K562 (cell line): Measurements from ENCODE around the gene IKZF4. TPM values are rescaled to one million over a fixed set of nuclear protein-coding genes. Genes with fewer than 3 reads are reported as not detected.

ENCODE experiments used
- ARID1B ChIP-seq: fragments of 450-650 bp; IDR thresholded peaks from 2 replicates; pipeline ENCODE4 v1.6.1; 2016; ENCODE audit warnings: antibody characterized with exemption, mild to moderate bottlenecking, inconsistent platforms
- CBX1 ChIP-seq: sonication (generic); IDR thresholded peaks from 2 replicates; pipeline ENCODE4 v1.6.1; 2016; ENCODE audit warnings: antibody characterized with exemption, low read depth, mild to moderate bottlenecking
- CREB1 ChIP-seq, 2 experiments: sonication (generic) in 1 of 2; formaldehyde crosslinking in 1 of 2; IDR thresholded peaks; 2 replicates each; pipeline versions ENCODE4 v1.6.1 to v1.8.0; 2012 to 2022; ENCODE audit warnings: inconsistent platforms in 1 of 2, mild to moderate bottlenecking in 1 of 2, missing genetic modification reagents in 1 of 2, moderate library complexity in 1 of 2
- CREBBP ChIP-seq: IDR thresholded peaks from one replicate; pipeline ENCODE4 v1.6.1; 2012; ENCODE audit warnings: low read depth, mild to moderate bottlenecking, control low read depth, inconsistent platforms, low read length
- CTBP1 ChIP-seq: fragments of 450-650 bp; IDR thresholded peaks from 2 replicates; pipeline ENCODE4 v1.6.1; 2016; ENCODE audit warnings: borderline replicate concordance
- HDGF ChIP-seq: fragments of 450-650 bp; IDR thresholded peaks from 2 replicates; pipeline ENCODE4 v1.6.1; 2016
- HMG20A ChIP-seq: fragments of 450-650 bp; formaldehyde crosslinking; conservative IDR thresholded peaks from 2 replicates; pipeline ENCODE4 v1.4.0; 2020; ENCODE audit warnings: mild to moderate bottlenecking, mixed read lengths
- ILK ChIP-seq: fragments of 450-650 bp; IDR thresholded peaks from 2 replicates; pipeline ENCODE4 v1.6.1; 2016; ENCODE audit warnings: missing genetic modification characterization, low read depth, mild to moderate bottlenecking, missing compliant biosample characterization, moderate library complexity, borderline replicate concordance
- KAT2B ChIP-seq: IDR thresholded peaks from one replicate; pipeline ENCODE4 v1.6.1; 2012; ENCODE audit warnings: low read depth, mild to moderate bottlenecking, control low read depth, inconsistent platforms, low read length, moderate library complexity
- MAFF ChIP-seq: IDR thresholded peaks from 2 replicates; pipeline ENCODE4 v1.6.1; 2012; ENCODE audit warnings: low read length, improper control_type of control experiment
- MTA3 ChIP-seq: fragments of 450-650 bp; formaldehyde crosslinking; IDR thresholded peaks from 2 replicates; pipeline ENCODE4 v1.6.1; 2017; ENCODE audit warnings: mild to moderate bottlenecking, borderline replicate concordance
- POLR2AphosphoS5 ChIP-seq: IDR thresholded peaks from 2 replicates; pipeline ENCODE4 v1.6.1; 2011; ENCODE audit warnings: mild to moderate bottlenecking, low read depth, low read length, moderate library complexity; ENCODE audit not compliant: control insufficient read depth, insufficient read depth
- RFX5 ChIP-seq: IDR thresholded peaks from 2 replicates; pipeline ENCODE4 v1.6.1; 2011; ENCODE audit warnings: low read depth, mild to moderate bottlenecking, improper control_type of control experiment, low read length
- RFX7 ChIP-seq: fragments of 250-450 bp; sonication (Bioruptor Pico); IDR thresholded peaks from 2 replicates; pipeline ENCODE4 v1.5.1; 2021; ENCODE audit warnings: mild to moderate bottlenecking
- RUNX1 ChIP-seq: sonication (generic); IDR thresholded peaks from 2 replicates; pipeline ENCODE4 v1.6.1; 2016; ENCODE audit warnings: antibody characterized with exemption, low read depth
- ZFX ChIP-seq: sonication (generic); formaldehyde crosslinking; IDR thresholded peaks from 2 replicates; pipeline ENCODE4 v1.8.0; 2022; ENCODE audit warnings: mild to moderate bottlenecking, missing genetic modification reagents, moderate library complexity
- ZNF174 ChIP-seq: fragments of 250-450 bp; sonication (Bioruptor Pico); IDR thresholded peaks from 2 replicates; pipeline ENCODE4 v1.4.0; 2020; ENCODE audit warnings: mild to moderate bottlenecking
- ZNF507 ChIP-seq: conservative IDR thresholded peaks from 2 replicates; pipeline ENCODE4 v1.6.1; 2017; ENCODE audit warnings: missing genetic modification characterization, missing compliant biosample characterization
- polyA plus RNA-seq, 8 experiments: library from polyadenylated mRNA; depleted of rRNA in 4 of 8; stranded (reverse) in 5 of 8; unstranded in 3 of 8; fragments of >200 nt; fragmentation: Nextera tagmentation in 2 of 8; fragmentation: Illumina TruSeq in 1 of 8; extraction: Ambion mirVana in 2 of 8; extraction: Trizol in 1 of 8; gene quantifications; 2 replicates each; pipeline versions ENCODE4 v1.2.1 to v1.2.3, GENCODE V29; 2011 to 2014; ENCODE audit warnings: inconsistent platforms in 1 of 8, missing spikeins in 1 of 8
- total RNA-seq, 7 experiments: library from RNA; depleted of rRNA in 6 of 7; stranded (reverse); fragments of >200 nt in 6 of 7; fragmentation: Illumina TruSeq in 2 of 7; extraction: Trizol in 2 of 7; gene quantifications; 2 replicates each; pipeline versions ENCODE4 v1.2.1 to v1.2.3, GENCODE V29; 2011 to 2021; ENCODE audit warnings: low replicate concordance in 1 of 7
- TF ChIP-seq, protein P1 (sequence below): IDR thresholded peaks from 2 replicates; pipeline ENCODE4 v1.6.1; 2014; ENCODE audit warnings: antibody characterized with exemption
- TF ChIP-seq, protein P2 (sequence below): fragments of 450-650 bp; formaldehyde crosslinking; IDR thresholded peaks from 2 replicates; pipeline ENCODE4 v1.4.0; 2022; ENCODE audit warnings: mild to moderate bottlenecking, moderate library complexity

The IKZF4 gene
- total and polyA plus RNA-seq, 9 of the 15 experiments (the other 6 are each of a cell fraction or from before 2014, with no cell fraction given) = 1.9 to 16.3 (median 3.6) TPM

DNA sequence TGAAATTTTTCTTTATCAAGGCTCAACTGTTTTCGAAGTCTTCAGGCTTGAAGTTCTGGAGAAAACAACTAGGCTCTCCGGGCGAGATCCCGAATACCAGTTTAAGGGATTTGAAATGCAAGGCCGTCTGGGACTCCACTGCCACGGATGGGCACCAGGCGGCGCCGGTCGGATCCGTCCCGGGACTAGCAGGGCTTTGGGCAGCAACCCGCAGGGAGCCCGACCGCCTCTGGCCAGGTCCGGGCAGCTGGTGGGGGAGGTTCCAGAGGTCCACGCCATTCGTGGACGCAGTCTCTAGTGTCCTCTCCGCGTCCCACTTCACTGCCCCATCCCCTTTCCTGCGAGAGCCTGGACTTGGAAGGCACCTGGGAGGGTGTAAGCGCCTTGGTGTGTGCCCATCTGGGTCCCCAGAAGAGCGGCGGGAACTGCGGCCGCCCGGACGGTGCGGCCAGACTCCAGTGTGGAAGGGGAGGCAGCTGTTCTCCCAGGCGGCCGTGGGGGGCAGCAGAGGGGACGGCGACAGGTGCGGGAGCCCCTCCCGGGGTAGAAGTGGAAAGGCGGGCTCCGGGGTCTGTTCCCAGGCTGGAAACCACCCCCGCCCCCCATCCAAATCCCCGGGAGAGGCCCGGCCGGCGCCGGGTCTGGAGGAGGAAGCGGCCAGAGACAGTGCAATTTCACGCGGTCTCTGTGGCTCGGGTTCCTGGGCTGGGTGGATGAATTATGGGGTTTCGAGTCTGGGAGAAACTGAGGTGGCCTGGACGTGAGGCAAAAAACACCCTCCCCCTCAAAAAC is 58.3 kb downstream of the IKZF4 start (continued):
- TF ChIP-seq, protein P1, sequence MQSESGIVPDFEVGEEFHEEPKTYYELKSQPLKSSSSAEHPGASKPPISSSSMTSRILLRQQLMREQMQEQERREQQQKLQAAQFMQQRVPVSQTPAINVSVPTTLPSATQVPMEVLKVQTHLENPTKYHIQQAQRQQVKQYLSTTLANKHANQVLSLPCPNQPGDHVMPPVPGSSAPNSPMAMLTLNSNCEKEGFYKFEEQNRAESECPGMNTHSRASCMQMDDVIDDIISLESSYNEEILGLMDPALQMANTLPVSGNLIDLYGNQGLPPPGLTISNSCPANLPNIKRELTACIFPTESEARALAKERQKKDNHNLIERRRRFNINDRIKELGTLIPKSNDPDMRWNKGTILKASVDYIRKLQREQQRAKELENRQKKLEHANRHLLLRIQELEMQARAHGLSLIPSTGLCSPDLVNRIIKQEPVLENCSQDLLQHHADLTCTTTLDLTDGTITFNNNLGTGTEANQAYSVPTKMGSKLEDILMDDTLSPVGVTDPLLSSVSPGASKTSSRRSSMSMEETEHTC = no peak
- TF ChIP-seq HDGF (no peak), RFX7 (CRISPR knock-in tag) (no peak), HMG20A (CRISPR knock-in tag) (no peak), CREB1 (IDR thresholded peaks at IDR 0.05) (0 out of 2 replicates have a peak, but pooled peaks have one; percentile 32), CREB1 (CRISPR knock-in tag; IDR thresholded peaks at IDR 0.05) (0 out of 2 replicates have a peak, but pooled peaks have one; percentile 26), POLR2AphosphoS5 (no peak), ARID1B (no peak), ZNF174 (CRISPR knock-in tag) (no peak), MAFF (no peak), KAT2B (no peak), ZNF507 (tag) (no peak), ILK (tag) (no peak), RUNX1 (no peak), CTBP1 (peak; percentile 40; the same call in 1 of the 2 replicates), CREBBP (no peak), MTA3 (no peak), RFX5 (no peak), ZFX (CRISPR knock-in tag) (0 out of 2 replicates have a peak, but pooled peaks have one; percentile 19), CBX1 (no peak)
- TF ChIP-seq, protein P2, sequence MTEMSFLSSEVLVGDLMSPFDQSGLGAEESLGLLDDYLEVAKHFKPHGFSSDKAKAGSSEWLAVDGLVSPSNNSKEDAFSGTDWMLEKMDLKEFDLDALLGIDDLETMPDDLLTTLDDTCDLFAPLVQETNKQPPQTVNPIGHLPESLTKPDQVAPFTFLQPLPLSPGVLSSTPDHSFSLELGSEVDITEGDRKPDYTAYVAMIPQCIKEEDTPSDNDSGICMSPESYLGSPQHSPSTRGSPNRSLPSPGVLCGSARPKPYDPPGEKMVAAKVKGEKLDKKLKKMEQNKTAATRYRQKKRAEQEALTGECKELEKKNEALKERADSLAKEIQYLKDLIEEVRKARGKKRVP (CRISPR knock-in tag) = no peak
